Endothelial cell of umbilical vein (primary cell): ENCODE results near the gene LANCL3.
"Not testable (repeated sequence)": the region's sequence is repeated elsewhere in the genome, so short reads cannot be mapped to it uniquely, and the experiment has no call there.

ENCODE experiments used
- EZH2 ChIP-seq: IDR thresholded peaks from 2 replicates; pipeline ENCODE4 v1.6.1; 2012; ENCODE audit warnings: borderline replicate concordance, low read depth, mild to moderate bottlenecking, moderate library complexity, low read length, inconsistent platforms; ENCODE audit not compliant: severe bottlenecking
- JUN ChIP-seq: IDR thresholded peaks from 2 replicates; pipeline ENCODE4 v1.6.1; 2011; ENCODE audit warnings: borderline replicate concordance, low read depth; ENCODE audit not compliant: insufficient read length, insufficient read depth
- MYC ChIP-seq: IDR thresholded peaks from one replicate; pipeline ENCODE4 v1.6.1; 2011; ENCODE audit warnings: mild to moderate bottlenecking, low read depth, low read length
- POLR2A ChIP-seq: IDR thresholded peaks from 2 replicates; pipeline ENCODE4 v1.6.1; 2012; ENCODE audit warnings: low read depth, mild to moderate bottlenecking, control low read depth, low read length
- POLR2AphosphoS5 ChIP-seq: IDR thresholded peaks from 2 replicates; pipeline ENCODE4 v1.6.1; 2012; ENCODE audit warnings: low read depth, mild to moderate bottlenecking, control low read depth, low read length, moderate library complexity; ENCODE audit not compliant: insufficient read depth
- TF ChIP-seq, protein P1 (sequence below), 2 donors: IDR thresholded peaks; 1 replicate in 1 of 2; 2 replicates in 1 of 2; pipeline ENCODE4 v1.5.1; 2011; ENCODE audit warnings: low read length in 2 of 2, mild to moderate bottlenecking in 2 of 2, moderate library complexity in 2 of 2, control low read depth in 1 of 2, inconsistent platforms in 1 of 2, low read depth in 1 of 2; ENCODE audit not compliant: insufficient read depth in 1 of 2; ENCODE audit errors: extremely low read depth in 1 of 2
- TF ChIP-seq, protein P2 (sequence below): IDR thresholded peaks from 2 replicates; pipeline ENCODE4 v1.6.1; 2011; ENCODE audit not compliant: insufficient read depth, insufficient read length

DNA sequence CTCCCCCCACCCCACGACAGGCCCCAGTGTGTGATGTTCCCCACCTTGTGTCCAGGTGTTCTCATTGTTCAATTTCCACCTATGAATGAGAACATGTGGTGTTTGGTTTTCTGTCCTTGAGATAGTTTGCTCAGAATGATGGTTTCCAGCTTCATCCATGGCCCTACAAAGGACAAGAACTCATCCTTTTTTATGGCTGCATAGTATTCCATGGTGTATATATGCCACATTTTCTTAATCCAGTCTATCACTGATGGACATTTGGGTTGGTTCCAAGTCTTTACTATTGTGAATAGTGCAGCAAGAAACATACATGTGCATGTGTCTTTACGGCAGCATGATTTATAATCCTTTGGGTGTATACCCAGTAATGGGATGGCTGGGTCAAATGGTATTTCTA, 79.4 kb downstream of the LANCL3 start:
- TF ChIP-seq, protein P1, sequence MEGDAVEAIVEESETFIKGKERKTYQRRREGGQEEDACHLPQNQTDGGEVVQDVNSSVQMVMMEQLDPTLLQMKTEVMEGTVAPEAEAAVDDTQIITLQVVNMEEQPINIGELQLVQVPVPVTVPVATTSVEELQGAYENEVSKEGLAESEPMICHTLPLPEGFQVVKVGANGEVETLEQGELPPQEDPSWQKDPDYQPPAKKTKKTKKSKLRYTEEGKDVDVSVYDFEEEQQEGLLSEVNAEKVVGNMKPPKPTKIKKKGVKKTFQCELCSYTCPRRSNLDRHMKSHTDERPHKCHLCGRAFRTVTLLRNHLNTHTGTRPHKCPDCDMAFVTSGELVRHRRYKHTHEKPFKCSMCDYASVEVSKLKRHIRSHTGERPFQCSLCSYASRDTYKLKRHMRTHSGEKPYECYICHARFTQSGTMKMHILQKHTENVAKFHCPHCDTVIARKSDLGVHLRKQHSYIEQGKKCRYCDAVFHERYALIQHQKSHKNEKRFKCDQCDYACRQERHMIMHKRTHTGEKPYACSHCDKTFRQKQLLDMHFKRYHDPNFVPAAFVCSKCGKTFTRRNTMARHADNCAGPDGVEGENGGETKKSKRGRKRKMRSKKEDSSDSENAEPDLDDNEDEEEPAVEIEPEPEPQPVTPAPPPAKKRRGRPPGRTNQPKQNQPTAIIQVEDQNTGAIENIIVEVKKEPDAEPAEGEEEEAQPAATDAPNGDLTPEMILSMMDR (IDR thresholded peaks at IDR 0.05; ENCODE audit: extremely low read depth in 1 of 2, insufficient read depth in 1 of 2, low read depth in 1 of 2, low read length in 2 of 2): not testable (repeated sequence)
- TF ChIP-seq POLR2AphosphoS5, POLR2A, JUN, EZH2, MYC: not testable (repeated sequence)
- TF ChIP-seq, protein P2, sequence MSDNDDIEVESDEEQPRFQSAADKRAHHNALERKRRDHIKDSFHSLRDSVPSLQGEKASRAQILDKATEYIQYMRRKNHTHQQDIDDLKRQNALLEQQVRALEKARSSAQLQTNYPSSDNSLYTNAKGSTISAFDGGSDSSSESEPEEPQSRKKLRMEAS: not testable (repeated sequence)
